CD4-positive, alpha-beta T cell treated with Interleukin-6 for 4 hours (primary cell): Measurements from ENCODE around the gene MMP25.
A peak's percentile ranks its signal among the peaks of the same experiment; 100 is the strongest.
"Not testable (repeated sequence)": the region's sequence is repeated elsewhere in the genome, so short reads cannot be mapped to it uniquely, and the experiment has no call there.

Source experiments
- DNase-seq: peaks from one replicate; pipeline ENCODE4 v3.0.0-alpha.2; 2020; ENCODE audit warnings: mixed read lengths

The MMP25 gene

GRCh38 chr16:3074860-3075522 is 28.6 kb downstream of the MMP25 start:
- DNase-seq = peak; percentile 91

GRCh38 chr16:3075523-3075915 is 29.2 kb downstream of the MMP25 start:
- DNase-seq = no peak

- DNase-seq = not testable (repeated sequence)
These were observed 29.6 kb downstream of the MMP25 start for GRCh38 chr16:3075946-3076345.

GRCh38 chr16:3076577-3076976 is 30.2 kb downstream of the MMP25 start:
- no peak for DNase-seq

- DNase-seq = no peak
These were observed 33.7 kb downstream of the MMP25 start for GRCh38 chr16:3080024-3080423.

GRCh38 chr16:3081957-3082356 is 35.6 kb downstream of the MMP25 start:
- not testable (repeated sequence) for DNase-seq

GRCh38 chr16:3083408-3083807 is 37.0 kb downstream of the MMP25 start:
- not testable (repeated sequence) for DNase-seq

- DNase-seq = no peak
These were observed 38.1 kb downstream of the MMP25 start for GRCh38 chr16:3084491-3084890.

- DNase-seq = no peak
These were observed 38.8 kb downstream of the MMP25 start for GRCh38 chr16:3084969-3085670.

- DNase-seq = no peak
These were observed 39.7 kb downstream of the MMP25 start for GRCh38 chr16:3085868-3086595.

- DNase-seq = peak; percentile 65
These were observed 40.4 kb downstream of the MMP25 start for GRCh38 chr16:3086596-3087242.

GRCh38 chr16:3087243-3088235 is 41.2 kb downstream of the MMP25 start:
- DNase-seq = peak; percentile 43

GRCh38 chr16:3088450-3088849 is 42.1 kb downstream of the MMP25 start:
- no peak for DNase-seq

GRCh38 chr16:3088925-3089716 is 42.8 kb downstream of the MMP25 start:
- no peak for DNase-seq

GRCh38 chr16:3089717-3090592 is 43.6 kb downstream of the MMP25 start:
- no peak for DNase-seq

GRCh38 chr16:3091551-3091950 is 45.2 kb downstream of the MMP25 start:
- DNase-seq = no peak

GRCh38 chr16:3092501-3092941 is 46.2 kb downstream of the MMP25 start:
- no peak for DNase-seq

- DNase-seq = peak; percentile 74
These were observed 48.1 kb downstream of the MMP25 start for GRCh38 chr16:3094289-3095027.

GRCh38 chr16:3095869-3096268 is 49.5 kb downstream of the MMP25 start:
- DNase-seq = peak; percentile 69
